HG03521 (cell line): ENCODE data around the gene SLC35F1.

Experiments
- ATAC-seq: cut with Tn5 transposase; IDR thresholded peaks from one replicate; pipeline ENCODE4 v1.9.1; 2021; ENCODE audit warnings: mild to moderate bottlenecking, moderate library complexity; ENCODE audit not compliant: unreplicated experiment

Gene SLC35F1

GRCh38 chr6:118249680-118250079 lies 342.6 kb downstream of the SLC35F1 start:
- ATAC-seq, result no peak

- peak; percentile 66 for ATAC-seq
These were observed 345.4 kb downstream of the SLC35F1 start for GRCh38 chr6:118252474-118252873.

- no peak for ATAC-seq
These were observed 346.7 kb downstream of the SLC35F1 start for GRCh38 chr6:118253741-118254140.

GRCh38 chr6:118260833-118261232 lies 353.8 kb downstream of the SLC35F1 start:
- ATAC-seq, result no peak

GRCh38 chr6:118263921-118264486 lies 356.9 kb downstream of the SLC35F1 start:
- no peak for ATAC-seq

- ATAC-seq, result no peak
These were observed 362.6 kb downstream of the SLC35F1 start for GRCh38 chr6:118269659-118270058.

GRCh38 chr6:118277631-118278030 lies 370.6 kb downstream of the SLC35F1 start:
- ATAC-seq, result no peak

- ATAC-seq, result peak; percentile 94
These were observed 373.1 kb downstream of the SLC35F1 start for GRCh38 chr6:118280210-118280609.

- no peak for ATAC-seq
These were observed 374.2 kb downstream of the SLC35F1 start for GRCh38 chr6:118281291-118281690.

- no peak for ATAC-seq
These were observed 376.7 kb downstream of the SLC35F1 start for GRCh38 chr6:118283766-118284165.

- ATAC-seq, result no peak
These were observed 377.8 kb downstream of the SLC35F1 start for GRCh38 chr6:118284736-118285360.

GRCh38 chr6:118285791-118286190 lies 378.7 kb downstream of the SLC35F1 start:
- ATAC-seq, result no peak

GRCh38 chr6:118288355-118289124 lies 381.5 kb downstream of the SLC35F1 start:
- ATAC-seq, result no peak

- no peak for ATAC-seq
These were observed 385.5 kb downstream of the SLC35F1 start for GRCh38 chr6:118292558-118292957.

- no peak for ATAC-seq
These were observed 387.8 kb downstream of the SLC35F1 start for GRCh38 chr6:118294906-118295305.

GRCh38 chr6:118295336-118295735 lies 388.3 kb downstream of the SLC35F1 start:
- ATAC-seq, result no peak

- ATAC-seq, result no peak
These were observed 389.3 kb downstream of the SLC35F1 start for GRCh38 chr6:118296129-118296901.

GRCh38 chr6:118297821-118298220 lies 390.8 kb downstream of the SLC35F1 start:
- no peak for ATAC-seq

- ATAC-seq, result no peak
These were observed 391.7 kb downstream of the SLC35F1 start for GRCh38 chr6:118298476-118299427.

- ATAC-seq, result no peak
These were observed 392.4 kb downstream of the SLC35F1 start for GRCh38 chr6:118299457-118299856.
